Measurements from ENCODE around the gene FOXN3. TPM values are rescaled to one million over a fixed set of nuclear protein-coding genes. Genes with fewer than 3 reads are reported as not detected.

The FOXN3 gene
- total RNA-seq, 1 experiment from 2014 or later, result 125 TPM

- H3K9me3 Mint-ChIP-seq, result no peaks in the 10 kb centered on the region
- no peaks in the 10 kb centered on the region for H3K27me3 Mint-ChIP-seq (ENCODE audit: low read depth)
- peaks cover 19 to 43% (median 19%) of the 10 kb centered on the region in 3 experiments; a peak in 5 of 7 replicates for H3K36me3 Mint-ChIP-seq (ENCODE audit: insufficient read depth in 1 of 3, low read depth in 3 of 3)
- no peak overlapping the region for H2BK120ac ChIP-seq (ENCODE audit: low read depth, low read length, poor library complexity, severe bottlenecking)
- WGBS (ENCODE audit: extremely low coverage, insufficient read length, low lambda C conversion rate), result no CpG with 5 or more reads among the region's 5 CpGs
- H3K9me3 ChIP-seq (ENCODE audit: control insufficient read depth, low read depth, low read length), result no peaks in the 10 kb centered on the region
- H3K23me2 ChIP-seq (ENCODE audit: insufficient read length, low read depth, low read length, poor library complexity, severe bottlenecking), result no peaks in the 10 kb centered on the region
- H4K5ac ChIP-seq (ENCODE audit: insufficient read length, low read depth, low read length), result no peak overlapping the region
- no peak overlapping the region for H4K91ac ChIP-seq (ENCODE audit: insufficient read length, low read depth, low read length)
- no peak for DNase-seq
- no peaks in the 10 kb centered on the region for H3K79me1 ChIP-seq (ENCODE audit: insufficient read depth, low read depth, low read length, poor library complexity, severe bottlenecking)
- no peak overlapping the region for H2BK5ac ChIP-seq (ENCODE audit: insufficient read length, low read length)
- no peak overlapping the region for H3K27ac ChIP-seq (ENCODE audit: insufficient read length, low read depth, low read length)
- no peak overlapping the region for H2BK20ac ChIP-seq (ENCODE audit: low read depth, low read length, poor library complexity, severe bottlenecking)
- H3K4me1 Mint-ChIP-seq, result peaks cover 34 to 35% of the 10 kb centered on the region in 2 experiments
- H4K20me1 ChIP-seq (ENCODE audit: control insufficient read depth, insufficient read depth, insufficient read length), result no peaks in the 10 kb centered on the region
- no peak overlapping the region for H3K27ac Mint-ChIP-seq
- H3K56ac ChIP-seq (ENCODE audit: insufficient read length, low read depth, low read length), result no peak overlapping the region
- no peak overlapping the region for H2AFZ ChIP-seq (ENCODE audit: low read length)
- no peak overlapping the region for H3K14ac ChIP-seq (ENCODE audit: insufficient read depth, low read length)
- no peak overlapping the region for H3K4me3 Mint-ChIP-seq
- H2AK5ac ChIP-seq (ENCODE audit: insufficient read length, low read length), result no peak overlapping the region
- no peak overlapping the region for H3K4ac ChIP-seq (ENCODE audit: low read depth, low read length)
- no peak overlapping the region for H3K18ac ChIP-seq (ENCODE audit: insufficient read length, low read depth, low read length)
- H3K27me3 ChIP-seq (ENCODE audit: insufficient read depth, low read length), result no peaks in the 10 kb centered on the region
- H3K4me2 ChIP-seq (ENCODE audit: insufficient read depth, insufficient read length, low read length), result no peak overlapping the region
- no peak overlapping the region for H2BK15ac ChIP-seq (ENCODE audit: low read depth, low read length)
- TF ChIP-seq, protein P1, sequence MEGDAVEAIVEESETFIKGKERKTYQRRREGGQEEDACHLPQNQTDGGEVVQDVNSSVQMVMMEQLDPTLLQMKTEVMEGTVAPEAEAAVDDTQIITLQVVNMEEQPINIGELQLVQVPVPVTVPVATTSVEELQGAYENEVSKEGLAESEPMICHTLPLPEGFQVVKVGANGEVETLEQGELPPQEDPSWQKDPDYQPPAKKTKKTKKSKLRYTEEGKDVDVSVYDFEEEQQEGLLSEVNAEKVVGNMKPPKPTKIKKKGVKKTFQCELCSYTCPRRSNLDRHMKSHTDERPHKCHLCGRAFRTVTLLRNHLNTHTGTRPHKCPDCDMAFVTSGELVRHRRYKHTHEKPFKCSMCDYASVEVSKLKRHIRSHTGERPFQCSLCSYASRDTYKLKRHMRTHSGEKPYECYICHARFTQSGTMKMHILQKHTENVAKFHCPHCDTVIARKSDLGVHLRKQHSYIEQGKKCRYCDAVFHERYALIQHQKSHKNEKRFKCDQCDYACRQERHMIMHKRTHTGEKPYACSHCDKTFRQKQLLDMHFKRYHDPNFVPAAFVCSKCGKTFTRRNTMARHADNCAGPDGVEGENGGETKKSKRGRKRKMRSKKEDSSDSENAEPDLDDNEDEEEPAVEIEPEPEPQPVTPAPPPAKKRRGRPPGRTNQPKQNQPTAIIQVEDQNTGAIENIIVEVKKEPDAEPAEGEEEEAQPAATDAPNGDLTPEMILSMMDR (conservative IDR thresholded peaks at IDR 0.05), result no peak
- no peaks in the 10 kb centered on the region; the same call in 1 of the 2 replicates for H3K4me1 ChIP-seq (ENCODE audit: insufficient read depth, low read length)
- no peak overlapping the region for H3K23ac ChIP-seq (ENCODE audit: insufficient read length, low read depth, low read length)
- H2BK12ac ChIP-seq (ENCODE audit: insufficient read length, low read depth, low read length), result no peak overlapping the region
- no peak overlapping the region for H3T11ph ChIP-seq (ENCODE audit: low read length)
- no peak overlapping the region for H3K9ac ChIP-seq (ENCODE audit: extremely low read depth, insufficient read length, low read length)
- no peaks in the 10 kb centered on the region; the same call in 1 of the 2 replicates for H3K79me2 ChIP-seq (ENCODE audit: insufficient read depth, low read length)
- H4K8ac ChIP-seq (replicated peaks; ENCODE audit: insufficient read length, low read depth, low read length), result no peak overlapping the region
These were observed 234.7 kb downstream of the FOXN3 start for GRCh38 chr14:89182326-89182725.
